HG03442 (cell line): Measurements from ENCODE around the gene SEC22C.
"Not testable (repeated sequence)": the region's sequence is repeated elsewhere in the genome, so short reads cannot be mapped to it uniquely, and the experiment has no call there.

ENCODE experiments used
- ATAC-seq: cut with Tn5 transposase; IDR thresholded peaks from one replicate; pipeline ENCODE4 v1.9.1; 2021; ENCODE audit warnings: mild to moderate bottlenecking, moderate library complexity; ENCODE audit not compliant: unreplicated experiment

The SEC22C gene

DNA sequence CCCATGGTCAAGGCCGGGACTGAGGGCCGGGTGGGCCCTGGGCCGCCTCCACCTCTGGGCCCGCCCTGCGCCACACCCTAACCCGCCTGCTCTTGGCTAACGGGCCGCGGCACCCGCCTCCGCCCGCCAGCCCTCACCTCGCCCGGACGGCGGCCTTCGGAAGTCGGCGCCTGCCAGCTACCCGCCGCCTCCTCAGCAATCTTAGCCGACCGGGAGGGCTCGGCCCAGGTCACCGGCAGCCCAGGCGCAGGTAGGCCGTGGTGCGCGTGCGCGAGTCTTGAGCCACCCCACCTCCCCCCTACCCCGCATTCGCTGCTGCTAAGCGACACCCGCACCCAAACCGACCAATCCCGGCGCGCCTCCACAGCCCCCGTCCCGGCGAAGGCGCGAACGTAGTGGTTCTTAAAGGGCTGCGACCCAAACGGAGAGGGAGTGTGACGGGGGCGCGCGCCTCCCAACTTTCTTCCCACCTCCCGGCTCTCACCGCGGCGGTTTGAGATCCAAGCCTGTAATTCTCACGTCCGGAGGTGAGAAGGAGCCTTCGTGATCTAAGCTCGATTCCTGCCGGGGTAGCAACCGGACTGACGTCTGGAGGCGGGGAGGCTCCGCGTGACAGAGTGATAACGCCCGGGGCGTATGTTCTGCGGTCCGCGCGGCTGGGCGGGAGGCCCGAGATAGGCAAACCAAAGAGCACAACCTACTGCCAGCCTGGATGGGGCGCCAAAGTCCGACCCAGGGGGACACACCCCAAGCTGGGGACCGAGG is at the start of gene SEC22C:
SEC22C (minus strand) TSS at position 259 of the 765 bp plus-strand sequence. CDS start 12,921 bp downstream, outside the sequence.
- peak; percentile 87 for ATAC-seq

DNA sequence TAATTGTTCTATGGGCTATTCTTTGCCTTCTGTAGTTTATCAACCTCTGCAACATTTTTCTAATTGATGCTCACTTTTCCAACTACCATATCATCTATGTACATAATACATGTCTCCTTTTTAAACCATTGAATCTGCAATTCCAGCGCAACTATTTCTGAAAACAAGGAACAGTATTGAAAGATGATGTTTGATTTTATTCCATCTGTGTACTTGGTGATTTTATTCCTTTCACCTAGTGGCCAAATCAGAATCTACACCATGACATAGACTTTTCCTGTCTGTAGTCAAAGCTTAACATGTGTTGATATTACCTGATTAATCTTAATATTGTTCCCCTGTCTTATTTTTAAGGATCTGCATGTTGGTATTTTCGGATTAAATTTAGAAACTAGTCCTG is 31.7 kb upstream of the SEC22C start:
- no peak for ATAC-seq

DNA sequence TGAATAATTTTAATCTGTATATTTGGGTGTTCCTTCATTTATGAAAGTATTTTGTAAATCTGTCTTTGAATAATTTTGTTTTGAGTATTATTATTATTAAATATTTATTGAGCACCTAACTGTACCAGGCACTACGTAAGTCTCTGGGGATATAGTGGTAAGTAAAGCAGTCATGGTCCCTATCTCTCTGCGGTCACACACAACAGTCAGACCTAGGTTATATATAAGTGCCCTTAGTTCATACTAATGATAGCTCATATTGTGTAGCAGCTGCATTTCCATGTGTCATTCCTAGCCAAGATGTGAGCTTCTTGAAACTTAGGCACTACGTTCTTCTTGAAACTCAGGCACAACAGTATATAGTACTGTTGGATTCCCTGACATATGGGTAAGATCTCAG is 31.2 kb upstream of the SEC22C start:
- peak; percentile 84 for ATAC-seq

DNA sequence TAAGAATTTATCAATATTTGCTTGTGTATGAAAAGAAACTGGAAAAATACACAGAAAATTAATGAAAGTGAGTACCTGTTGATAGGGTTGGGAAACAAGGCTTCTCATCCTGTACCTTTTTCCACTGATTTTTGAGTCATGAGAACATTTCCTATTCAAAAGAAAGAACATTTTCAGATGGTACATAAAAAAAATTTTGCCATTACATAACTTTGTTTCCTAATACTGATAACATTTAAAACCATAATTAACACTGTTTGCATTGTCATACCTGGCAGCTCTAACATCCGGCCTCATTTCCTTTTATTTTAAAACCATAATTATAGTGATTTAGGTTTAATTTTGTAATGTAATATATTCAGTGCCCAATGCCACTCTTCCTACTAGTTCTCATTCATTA is 30.4 kb upstream of the SEC22C start:
- no peak for ATAC-seq

- no peak for ATAC-seq
Measured at GRCh38 chr3:42610976-42611375, 29.2 kb upstream of the SEC22C start.

DNA sequence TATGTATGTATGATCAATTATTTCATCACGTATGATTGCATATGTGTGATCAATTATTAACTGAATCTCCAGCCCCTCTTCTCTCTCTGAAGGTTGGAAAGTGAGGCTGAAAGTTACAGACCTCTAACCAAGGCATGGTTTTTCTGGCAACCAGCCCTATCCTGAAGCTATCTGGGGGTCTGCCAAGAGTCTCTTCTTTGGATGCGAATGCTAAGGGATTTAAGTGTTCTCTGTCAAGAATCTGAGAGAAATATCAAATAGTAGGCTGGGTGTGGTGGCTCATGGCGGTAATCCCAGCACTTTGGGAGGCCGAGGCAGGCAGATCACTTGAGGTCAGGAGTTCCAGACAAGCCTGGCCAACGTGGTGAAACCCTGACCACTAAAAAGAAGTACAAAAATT is 26.8 kb upstream of the SEC22C start:
- ATAC-seq: no peak

DNA sequence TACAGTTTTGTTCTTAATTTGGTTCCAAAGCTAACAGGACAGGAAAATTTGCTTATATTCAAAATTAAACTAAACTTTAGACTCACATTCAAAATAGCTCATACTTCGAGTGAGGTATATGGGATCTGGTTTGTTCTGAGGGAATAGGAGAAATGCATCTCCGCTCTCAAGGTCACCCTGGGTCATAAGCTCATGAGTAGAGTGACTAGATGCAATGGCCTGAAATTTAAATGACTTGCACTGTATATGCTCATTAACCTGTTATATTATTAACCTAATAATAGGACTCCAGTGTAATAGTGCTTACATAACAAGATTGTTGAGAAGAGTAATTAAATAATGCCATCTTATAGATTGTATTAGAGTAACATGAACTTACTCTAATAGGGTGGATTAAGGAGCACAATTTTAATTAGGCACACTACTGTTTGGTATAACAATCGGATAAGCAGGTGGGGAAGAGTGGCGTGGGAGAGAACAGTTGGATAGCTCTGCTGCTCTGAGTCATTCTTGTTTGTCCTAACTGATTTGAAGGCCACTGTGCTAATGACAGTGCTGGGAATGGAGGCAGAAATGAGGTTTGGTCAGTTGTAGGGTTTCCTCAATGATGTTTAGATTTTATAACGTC is 23.9 kb upstream of the SEC22C start:
- no peak for ATAC-seq

DNA sequence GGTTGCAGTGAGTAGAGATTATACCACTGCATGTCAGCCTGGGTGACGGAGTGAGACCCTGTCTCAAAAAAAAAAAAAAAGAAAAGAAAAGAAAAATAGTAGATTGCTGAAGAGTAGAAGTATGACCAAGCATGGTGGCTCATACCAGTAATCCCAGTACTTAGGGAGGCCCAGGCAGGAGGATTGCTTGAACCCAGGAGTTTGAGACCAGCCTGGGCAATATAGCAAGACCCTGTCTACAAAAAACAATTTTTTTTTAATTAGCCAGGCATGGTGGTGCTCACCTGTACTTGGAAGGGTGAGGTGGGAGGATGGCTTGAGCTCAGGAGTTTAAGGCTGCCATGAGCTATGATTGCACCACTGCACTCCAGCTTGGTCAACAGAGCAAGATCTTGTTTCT is 21.2 kb upstream of the SEC22C start:
- no peak for ATAC-seq

- no peak for ATAC-seq
Measured at GRCh38 chr3:42601896-42602581, 20.3 kb upstream of the SEC22C start.

DNA sequence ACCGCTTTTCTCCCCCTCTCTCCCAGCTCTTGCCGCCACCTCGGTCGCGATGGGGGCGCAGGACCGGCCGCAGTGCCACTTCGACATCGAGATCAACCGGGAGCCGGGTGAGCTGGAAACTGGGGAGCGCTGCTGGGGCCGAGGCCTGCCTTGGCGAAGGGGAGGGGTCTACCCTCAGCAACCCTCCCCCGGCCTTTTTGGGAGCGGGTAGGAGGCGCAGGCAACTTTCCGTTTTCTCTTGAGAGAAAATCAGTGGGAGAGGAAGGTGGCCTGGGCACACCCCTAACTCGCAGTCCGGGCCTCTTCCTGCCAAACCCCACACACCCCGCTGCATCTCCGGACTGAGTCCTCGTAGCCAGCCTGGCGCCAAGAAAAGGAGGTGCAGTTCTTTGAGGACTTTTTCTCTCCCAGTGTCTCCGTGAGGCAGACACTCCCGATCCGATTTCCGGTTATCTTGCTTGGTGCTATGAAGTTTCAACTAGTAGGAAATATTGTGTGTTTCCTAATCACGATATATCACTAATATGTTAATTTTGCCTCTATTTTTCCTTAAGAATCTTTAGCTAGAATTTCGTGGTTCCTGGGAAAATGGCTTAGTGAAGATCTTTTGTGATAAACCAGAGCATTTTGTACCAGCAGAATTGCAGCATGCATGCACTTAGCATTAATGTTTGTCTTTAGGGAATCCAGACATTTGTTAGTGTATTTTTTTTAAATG is 19.4 kb upstream of the SEC22C start:
- no peak for ATAC-seq

GRCh38 chr3:42600111-42600957 is 18.6 kb upstream of the SEC22C start, which contains the start of gene NKTR:
Gene NKTR, plus strand, starts transcription at chr3:42600686. Its CDS starts 321 bp downstream, at chr3:42601007.
- peak; percentile 84 for ATAC-seq

DNA sequence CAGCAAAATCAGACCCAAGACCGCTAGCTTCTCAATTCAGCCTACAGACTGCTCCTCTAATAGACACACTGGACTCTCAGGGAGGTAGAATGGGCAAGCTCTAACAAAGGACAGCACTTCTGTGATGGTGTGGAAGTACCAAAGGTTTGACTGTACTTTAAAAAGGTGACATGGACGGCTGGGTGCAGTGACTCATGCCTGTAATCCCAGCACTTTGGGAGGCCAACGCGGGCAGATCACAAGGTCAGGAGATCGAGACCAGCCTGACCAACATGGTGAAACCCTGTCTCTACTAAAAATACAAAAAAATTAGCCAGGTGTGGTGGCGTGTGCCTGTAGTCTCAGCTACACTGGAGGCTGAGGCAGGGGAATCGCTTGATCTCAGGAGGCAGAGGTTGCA is 15.3 kb upstream of the SEC22C start:
- ATAC-seq: not testable (repeated sequence)

GRCh38 chr3:42595682-42596081 is 13.9 kb upstream of the SEC22C start:
- no peak for ATAC-seq

- ATAC-seq: no peak
Measured at GRCh38 chr3:42593635-42594034, 11.9 kb upstream of the SEC22C start.

- no peak for ATAC-seq
Measured at GRCh38 chr3:42591811-42592210, 10.0 kb upstream of the SEC22C start.

GRCh38 chr3:42590989-42591756 is 9.4 kb upstream of the SEC22C start:
- ATAC-seq: no peak

DNA sequence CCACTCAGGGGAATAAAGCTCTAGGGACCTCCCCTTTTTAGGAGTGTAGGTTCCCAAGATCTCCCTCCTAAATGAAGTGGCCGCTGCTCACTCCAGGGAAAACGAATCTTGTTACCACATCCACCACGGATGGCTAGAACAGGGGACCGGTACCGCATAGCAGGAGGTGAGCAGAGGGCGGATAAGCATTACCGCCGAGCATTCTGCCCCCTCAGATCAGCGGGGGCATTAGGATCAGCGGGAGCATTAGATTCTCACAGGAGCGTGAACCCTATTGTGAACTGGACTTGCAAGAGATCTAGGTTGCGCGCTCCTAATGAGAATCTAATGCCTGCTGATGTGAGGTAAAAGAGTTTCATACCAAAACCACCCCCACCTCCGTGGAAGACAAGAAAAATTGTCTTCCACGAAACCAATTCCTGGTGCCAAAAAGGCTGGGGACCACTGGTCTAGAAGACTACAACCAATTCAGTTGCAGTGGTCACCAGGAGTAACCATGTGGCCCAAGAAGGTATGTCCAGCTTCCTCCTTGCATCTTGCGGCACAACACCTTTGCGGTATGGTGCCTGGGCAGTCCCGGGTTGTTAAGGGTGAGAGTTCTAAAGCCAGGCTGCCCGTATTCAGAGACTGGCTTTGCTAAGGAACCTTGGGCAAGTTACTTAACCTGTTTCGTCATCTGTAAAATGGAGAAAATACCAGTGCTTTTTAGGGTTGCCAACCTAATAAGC is 7.8 kb upstream of the SEC22C start:
- ATAC-seq: no peak

GRCh38 chr3:42588625-42589024 is 6.9 kb upstream of the SEC22C start:
- no peak for ATAC-seq
